Activated naive CD4-positive, alpha-beta T cell treated with anti-CD3 and anti-CD28 coated beads for 36 hours (primary cell): ENCODE results near the gene PEX7. TPM values are rescaled to one million over a fixed set of nuclear protein-coding genes. Genes with fewer than 3 reads are reported as not detected.

Source experiments
- CTCF ChIA-PET: fragments of 350-600 bp; sonication (Branson Sonifier 250); formaldehyde crosslinking; loops from one replicate; lab custom pipeline; 2021; ENCODE audit warnings: antibody characterized with exemption; lab: Charles Lee
- DNase-seq: peaks from one replicate; pipeline ENCODE4 v3.0.0-alpha.2; 2020
- H3K27ac Mint-ChIP-seq: one replicate; pipeline ENCODE4 v1.8.0; 2021; ENCODE audit warnings: mild to moderate bottlenecking, mixed read lengths
- H3K27me3 Mint-ChIP-seq: one replicate; pipeline ENCODE4 v1.8.0; 2021; ENCODE audit warnings: low read depth, mixed read lengths
- H3K36me3 Mint-ChIP-seq: one replicate; pipeline ENCODE4 v1.8.0; 2021; ENCODE audit warnings: low read depth, mixed read lengths
- H3K4me1 Mint-ChIP-seq: one replicate; pipeline ENCODE4 v1.8.0; 2021; ENCODE audit warnings: low read depth, mixed read lengths
- H3K4me3 Mint-ChIP-seq: one replicate; pipeline ENCODE4 v1.8.0; 2021; ENCODE audit warnings: mild to moderate bottlenecking, moderate library complexity, mixed read lengths
- H3K9me3 Mint-ChIP-seq: one replicate; pipeline ENCODE4 v1.8.0; 2021; ENCODE audit warnings: mixed read lengths
- intact Hi-C: fragments of 100-400 bp; cut with micrococcal nuclease; formaldehyde crosslinking; loops from one replicate; pipeline ENCODE4 v1.15.1; 2023
- total RNA-seq, 2 experiments: library from RNA; stranded (reverse); gene quantifications; one replicate each; pipeline ENCODE4 v1.2.3, GENCODE V29; 2021

The PEX7 gene
- total RNA-seq, 2 experiments from 2014 or later: 6.0 to 6.4 TPM

- Mint-ChIP-seq H3K4me1 (peaks cover 24% of the 10 kb centered on the region), H3K27ac (no peak overlapping the region), H3K27me3 (peaks cover 48% of the 10 kb centered on the region), H3K36me3 (peaks cover 8% of the 10 kb centered on the region), H3K4me3 (peak overlapping the region; percentile 67), H3K9me3 (no peaks in the 10 kb centered on the region)
- intact Hi-C loops: loop anchor here (1.0 to 5.0 kb wide), 2 partner anchors 99 to 296 kb away; partner anchors contain the start of genes IFNGR1 and PEX7
- DNase-seq: peak; percentile 26
- CTCF ChIA-PET: no interaction called here
Observed at GRCh38 chr6:136920671-136921380, 98.4 kb downstream of the PEX7 start.

- H3K4me1 Mint-ChIP-seq: peaks cover 24% of the 10 kb centered on the region
- no peak overlapping the region for H3K27ac Mint-ChIP-seq
- intact Hi-C loops: loop anchor here (5.0 kb wide), 1 partner anchor 296 kb away; the partner anchor contains the start of gene IFNGR1
- peak overlapping the region; percentile 67 for H3K4me3 Mint-ChIP-seq
- CTCF ChIA-PET: interaction anchor here (2.3 kb wide), 1 partner anchor 277 kb away, joined by 6 read pairs; no protein-coding TSS in a partner anchor
- no peak for DNase-seq
- H3K36me3 Mint-ChIP-seq: peaks cover 6% of the 10 kb centered on the region
- no peaks in the 10 kb centered on the region for H3K9me3 Mint-ChIP-seq
- peaks cover 52% of the 10 kb centered on the region for H3K27me3 Mint-ChIP-seq
Observed at GRCh38 chr6:136921381-136921935, 99.1 kb downstream of the PEX7 start.

GRCh38 chr6:136921936-136922684, 99.7 kb downstream of the PEX7 start, which contains the start of gene SLC35D3:
SLC35D3 (plus strand) TSS chr6:136922301; CDS start chr6:136922429, 128 bp downstream.
- CTCF ChIA-PET: interaction anchor here (0.8 to 2.3 kb wide), 3 partner anchors 99 to 278 kb away, joined by 3 to 6 read pairs (median 5); partner anchors contain the start of gene MAP3K5
- intact Hi-C loops: loop anchor here (2.0 to 5.0 kb wide), 2 partner anchors 295 to 313 kb away; partner anchors contain the start of gene IFNGR1
- peaks cover 56% of the 10 kb centered on the region for H3K27me3 Mint-ChIP-seq

GRCh38 chr6:136922685-136923006, 100.3 kb downstream of the PEX7 start:
- no peak for DNase-seq
- Mint-ChIP-seq H3K36me3 (no peaks in the 10 kb centered on the region), H3K27me3 (peaks cover 60% of the 10 kb centered on the region), H3K4me3 (peak overlapping the region; percentile 64), H3K4me1 (peaks cover 24% of the 10 kb centered on the region), H3K27ac (no peak overlapping the region), H3K9me3 (no peaks in the 10 kb centered on the region)
- intact Hi-C loops: loop anchor here (2.0 to 5.0 kb wide), 2 partner anchors 295 to 314 kb away; partner anchors contain the start of gene IFNGR1
- CTCF ChIA-PET: interaction anchor here (0.8 to 2.3 kb wide), 3 partner anchors 99 to 279 kb away, joined by 3 to 6 read pairs (median 5); partner anchors contain the start of gene MAP3K5

More at GRCh38 chr6:136921936-136922684, 99.7 kb downstream of the PEX7 start, which contains the start of gene SLC35D3:
- no peaks in the 10 kb centered on the region for H3K9me3 Mint-ChIP-seq
- H3K4me1 Mint-ChIP-seq: peaks cover 24% of the 10 kb centered on the region
- H3K36me3 Mint-ChIP-seq: no peaks in the 10 kb centered on the region
- H3K4me3 Mint-ChIP-seq: peak within 1 kb of the TSS; percentile 67
- no peak within 1 kb of the TSS for H3K27ac Mint-ChIP-seq
- peak; percentile 30 for DNase-seq

- intact Hi-C loops: loop anchor here (2.0 to 5.0 kb wide), 2 partner anchors 294 to 315 kb away; partner anchors contain the start of gene IFNGR1
- CTCF ChIA-PET: interaction anchor here (0.8 to 2.3 kb wide), 3 partner anchors 100 to 279 kb away, joined by 3 to 6 read pairs (median 5); partner anchors contain the start of gene MAP3K5
- Mint-ChIP-seq H3K4me1 (peaks cover 24% of the 10 kb centered on the region), H3K4me3 (peak overlapping the region; percentile 56), H3K9me3 (no peaks in the 10 kb centered on the region), H3K27me3 (peaks cover 60% of the 10 kb centered on the region), H3K36me3 (no peaks in the 10 kb centered on the region), H3K27ac (no peak overlapping the region)
- peak; percentile 23 for DNase-seq
Observed at GRCh38 chr6:136923116-136923953, 100.9 kb downstream of the PEX7 start.

- H3K27ac Mint-ChIP-seq: no peak overlapping the region
- H3K4me3 Mint-ChIP-seq: peak overlapping the region; percentile 42
- no peak for DNase-seq
- H3K36me3 Mint-ChIP-seq: no peaks in the 10 kb centered on the region
- CTCF ChIA-PET: interaction anchor here (0.5 to 1.5 kb wide), 3 partner anchors 63 to 390 kb away, joined by 3 read pairs; no protein-coding TSS in a partner anchor
- H3K9me3 Mint-ChIP-seq: no peaks in the 10 kb centered on the region
- peaks cover 58% of the 10 kb centered on the region for H3K27me3 Mint-ChIP-seq
- intact Hi-C loops: loop anchor here (2.0 to 5.0 kb wide), 2 partner anchors 293 to 315 kb away; partner anchors contain the start of gene IFNGR1
- peaks cover 24% of the 10 kb centered on the region for H3K4me1 Mint-ChIP-seq
Observed at GRCh38 chr6:136923954-136924673, 101.7 kb downstream of the PEX7 start.

GRCh38 chr6:136926383-136926782, 104.0 kb downstream of the PEX7 start:
- Mint-ChIP-seq H3K27ac (no peak overlapping the region), H3K9me3 (no peaks in the 10 kb centered on the region), H3K27me3 (peaks cover 47% of the 10 kb centered on the region), H3K36me3 (no peaks in the 10 kb centered on the region), H3K4me1 (peaks cover 14% of the 10 kb centered on the region), H3K4me3 (no peak overlapping the region)
- intact Hi-C loops: loop anchor here (2.0 to 5.0 kb wide), 2 partner anchors 84 to 344 kb away; no protein-coding TSS in a partner anchor
- no peak for DNase-seq
- CTCF ChIA-PET: interaction anchor here (0.7 kb wide), 1 partner anchor 843 kb away, joined by 3 read pairs; no protein-coding TSS in a partner anchor

- H3K27me3 Mint-ChIP-seq: peaks cover 46% of the 10 kb centered on the region
- no peak overlapping the region for H3K27ac Mint-ChIP-seq
- H3K36me3 Mint-ChIP-seq: no peaks in the 10 kb centered on the region
- intact Hi-C loops: loop anchor here (1.0 to 5.0 kb wide), 4 partner anchors 85 to 344 kb away; no protein-coding TSS in a partner anchor
- H3K4me1 Mint-ChIP-seq: peaks cover 13% of the 10 kb centered on the region
- DNase-seq: peak; percentile 53
- CTCF ChIA-PET: interaction anchor here (0.6 to 1.0 kb wide), 2 partner anchors 207 to 283 kb away, joined by 3 read pairs; no protein-coding TSS in a partner anchor
- H3K4me3 Mint-ChIP-seq: no peak overlapping the region
- H3K9me3 Mint-ChIP-seq: no peaks in the 10 kb centered on the region
Observed at GRCh38 chr6:136927292-136927691, 104.9 kb downstream of the PEX7 start.

- Mint-ChIP-seq H3K36me3 (no peaks in the 10 kb centered on the region), H3K4me1 (no peaks in the 10 kb centered on the region), H3K9me3 (no peaks in the 10 kb centered on the region), H3K4me3 (no peak overlapping the region), H3K27me3 (peaks cover 34% of the 10 kb centered on the region), H3K27ac (no peak overlapping the region)
- DNase-seq: no peak
- CTCF ChIA-PET: interaction anchor here (1.1 kb wide), 1 partner anchor 11 kb away, joined by 3 read pairs; no protein-coding TSS in a partner anchor
- intact Hi-C loops: no loop called here
Observed at GRCh38 chr6:136930528-136930927, 108.1 kb downstream of the PEX7 start.

- Mint-ChIP-seq H3K36me3 (no peaks in the 10 kb centered on the region), H3K4me3 (no peak overlapping the region), H3K27me3 (peaks cover 39% of the 10 kb centered on the region), H3K4me1 (no peaks in the 10 kb centered on the region), H3K27ac (no peak overlapping the region), H3K9me3 (no peaks in the 10 kb centered on the region)
- intact Hi-C loops: no loop called here
- CTCF ChIA-PET: no interaction called here
- DNase-seq: no peak
Observed at GRCh38 chr6:136932599-136932998, 110.2 kb downstream of the PEX7 start.
